ENCODE measurements around the gene STAMBP.
"Not testable (repeated sequence)": the region's sequence is repeated elsewhere in the genome, so short reads cannot be mapped to it uniquely, and the experiment has no call there.

The STAMBP gene

DNA sequence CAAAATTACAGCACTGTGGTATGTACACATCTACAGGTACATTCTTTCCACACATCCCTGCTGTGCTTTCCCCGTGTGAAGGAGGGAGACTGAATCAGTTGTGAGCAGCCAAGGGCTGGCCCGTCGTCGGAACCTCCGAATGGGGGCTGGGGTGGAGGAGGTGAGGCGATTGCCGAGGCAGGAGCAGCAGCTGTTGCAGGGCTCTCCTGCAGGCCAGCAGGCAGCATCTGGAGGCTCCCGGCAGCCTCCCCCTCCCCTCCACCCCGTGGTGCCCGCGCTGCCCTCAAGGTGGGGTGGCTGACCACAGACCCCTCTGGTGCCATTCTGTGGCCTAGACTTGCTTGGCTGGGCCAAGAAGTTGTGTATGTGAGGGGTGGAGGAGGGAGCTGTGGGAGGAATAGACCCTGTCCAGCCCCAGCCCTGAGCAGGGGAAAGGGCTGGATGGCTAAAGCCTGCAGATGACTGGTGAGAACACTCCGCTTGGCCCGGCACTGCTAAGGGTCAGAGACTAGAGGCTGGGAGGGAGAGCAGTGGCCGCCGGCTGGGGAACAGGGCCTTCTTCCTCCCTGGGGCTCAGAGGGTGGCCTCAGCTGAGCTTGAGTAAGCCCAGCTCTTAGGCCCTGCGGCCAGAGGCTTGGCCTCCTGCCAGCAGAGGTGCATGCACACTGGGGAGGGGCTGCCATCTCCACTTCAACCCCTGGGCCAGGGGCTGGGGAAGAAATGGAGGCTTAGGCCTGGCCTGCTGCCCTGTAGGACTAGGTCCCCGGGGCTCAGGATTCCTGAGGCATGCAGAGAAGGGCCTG lies 7.6 kb downstream of the STAMBP start:
- DNase-seq (ENCODE audit: low read depth, low spot score) = no peak

DNA sequence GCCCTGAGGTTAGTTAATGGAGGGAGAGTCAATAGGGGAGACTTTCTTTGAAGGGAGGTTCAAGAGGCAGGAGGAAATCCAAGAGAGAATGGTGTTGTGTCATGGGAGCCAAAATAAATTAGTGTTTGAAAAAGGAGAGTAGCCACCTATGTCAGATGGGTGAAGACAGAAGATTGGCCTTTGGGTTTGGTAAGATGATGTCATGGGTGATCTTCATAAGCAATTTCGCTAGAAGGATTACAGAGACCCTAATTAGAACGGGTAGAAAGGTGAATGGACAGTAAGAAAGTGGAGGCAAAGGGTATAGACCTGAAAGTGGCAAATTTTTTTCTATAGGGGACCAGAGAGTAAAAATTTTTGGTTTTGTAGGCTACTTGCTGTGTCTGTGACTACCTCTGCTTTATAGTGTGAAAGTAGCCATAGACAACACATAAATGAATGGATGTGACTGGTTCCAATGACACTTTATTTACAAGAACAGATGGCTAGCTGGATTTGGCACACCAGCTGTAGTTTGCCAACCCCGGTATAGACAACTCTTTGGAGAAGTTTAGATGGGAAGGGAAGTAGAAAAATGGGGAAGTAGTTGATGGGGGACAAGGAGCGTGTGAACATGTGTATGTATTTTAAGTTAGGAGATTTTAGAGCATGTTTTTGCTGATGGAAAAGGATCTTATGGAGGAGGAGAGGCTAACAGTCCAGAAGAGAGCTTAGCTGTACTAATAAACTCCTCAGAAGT lies 9.3 kb downstream of the STAMBP start:
- no peak for DNase-seq (ENCODE audit: low read depth, low spot score)

DNA sequence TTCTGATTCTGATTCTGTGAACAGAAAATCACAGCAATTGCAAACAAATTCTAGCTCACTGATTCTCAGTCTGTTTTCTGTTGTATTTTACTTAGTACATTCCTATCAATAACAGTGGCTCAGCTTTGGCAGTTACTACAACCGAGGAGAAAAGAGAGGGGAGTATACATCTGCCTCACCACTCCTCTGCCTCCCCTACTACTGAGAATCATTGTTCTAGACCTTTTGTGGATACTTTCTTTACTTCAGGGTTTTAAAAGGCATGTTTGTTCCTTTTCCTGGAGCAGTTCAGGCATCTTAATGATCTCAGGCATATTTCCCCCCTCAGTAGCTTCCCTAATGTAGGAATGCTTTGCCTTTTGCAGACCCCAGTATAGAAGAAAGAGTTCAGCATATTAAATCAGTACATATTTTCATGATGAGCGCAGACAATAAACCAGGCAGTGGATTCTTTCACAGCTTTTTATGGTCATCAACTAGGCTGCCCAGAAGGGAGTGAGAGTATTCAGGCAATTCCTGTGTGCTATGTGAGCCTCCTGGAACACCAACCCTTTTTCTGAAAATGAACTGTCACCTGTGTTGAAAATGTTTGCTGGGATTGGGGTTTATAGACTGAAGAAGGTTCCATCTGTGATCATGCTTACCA lies 10.3 kb downstream of the STAMBP start:
- DNase-seq (ENCODE audit: low read depth, low spot score) = no peak

DNA sequence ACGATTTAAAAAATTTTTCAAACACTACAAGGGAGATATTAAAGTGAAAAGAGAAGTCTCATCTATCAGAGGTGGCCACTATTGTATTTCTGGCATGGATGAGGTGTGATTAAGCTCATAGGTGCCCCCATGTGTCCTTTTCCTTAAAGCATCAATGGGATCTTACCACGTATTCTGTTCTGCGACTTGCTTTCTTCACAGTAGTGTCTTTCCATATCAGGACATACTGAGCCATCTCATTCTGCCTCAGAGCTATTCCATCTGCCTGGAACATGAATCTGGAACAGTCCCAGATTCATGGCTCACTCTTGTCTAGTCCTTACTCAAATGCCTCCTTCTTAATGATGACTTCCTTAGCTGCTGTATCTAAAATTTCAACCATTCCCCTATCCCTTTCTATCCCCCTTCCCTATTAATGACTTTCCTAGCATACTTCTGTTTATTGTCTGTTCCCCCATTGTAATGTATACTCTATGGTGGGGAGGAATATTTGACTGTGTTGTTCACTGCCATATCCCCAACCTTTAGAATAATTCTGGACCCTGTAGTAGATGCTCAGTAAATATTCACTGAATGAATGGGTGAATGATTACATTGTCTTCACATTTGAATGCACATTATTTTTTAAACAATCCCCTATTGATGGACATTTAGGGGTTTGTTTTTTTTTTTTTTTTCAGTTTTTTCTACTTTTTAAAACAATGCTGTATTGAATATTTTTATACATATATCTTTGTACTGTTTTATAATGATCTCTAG lies 11.1 kb downstream of the STAMBP start:
- DNase-seq (ENCODE audit: low read depth, low spot score) = no peak

DNA sequence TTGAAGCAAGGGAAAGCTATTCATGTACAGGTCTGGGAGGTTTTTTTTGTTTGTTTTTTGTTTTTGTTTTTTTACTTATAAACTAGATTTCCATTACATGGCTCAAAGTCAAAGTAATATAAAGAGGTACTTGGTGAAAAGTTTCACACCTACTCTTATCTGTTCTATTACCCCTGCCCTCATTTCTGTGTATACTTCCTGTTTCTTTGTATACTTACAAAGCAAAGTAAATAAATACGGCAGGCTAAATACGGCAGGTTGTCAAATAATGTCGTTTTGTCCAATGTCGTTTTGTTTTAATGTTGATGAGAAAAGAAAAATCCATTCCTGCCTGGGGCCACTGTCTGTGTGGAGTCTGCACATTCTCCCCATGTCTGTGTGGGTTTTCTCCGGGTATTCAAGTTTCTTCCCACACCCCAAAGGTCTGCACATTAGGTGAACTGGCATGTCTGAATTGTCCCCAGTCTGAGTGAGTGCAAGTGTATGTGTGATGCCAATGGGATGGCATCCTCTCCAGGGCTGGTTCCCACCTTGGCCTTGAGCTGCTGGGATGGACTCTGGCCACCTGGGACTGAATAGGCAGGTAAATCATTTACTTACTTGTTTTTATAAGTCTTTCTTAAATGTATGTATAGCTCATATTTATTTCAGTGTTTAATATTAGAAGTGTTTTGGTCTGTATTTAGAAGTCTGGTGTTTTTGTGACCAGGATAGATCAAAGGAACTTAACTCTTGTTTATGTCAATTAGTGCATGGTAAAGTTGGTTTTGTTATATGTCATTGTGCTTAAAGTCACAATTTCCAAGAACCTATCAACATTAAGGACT lies 13.4 kb downstream of the STAMBP start:
- no peak for DNase-seq (ENCODE audit: low read depth, low spot score)

DNA sequence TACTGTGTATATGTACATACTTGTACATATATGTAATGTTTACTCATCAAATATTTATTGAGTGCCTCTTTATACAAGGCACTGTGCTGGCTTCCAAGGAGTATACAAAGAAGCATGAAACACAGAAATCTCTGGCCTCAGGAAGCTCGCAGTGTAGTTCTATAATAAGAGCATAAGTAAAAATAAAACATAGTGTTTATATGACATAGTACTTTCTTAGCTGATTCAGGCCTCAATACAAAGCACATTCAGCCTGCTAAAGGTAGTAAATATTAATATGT lies 13.9 kb downstream of the STAMBP start:
- DNase-seq (ENCODE audit: low read depth, low spot score) = no peak

DNA sequence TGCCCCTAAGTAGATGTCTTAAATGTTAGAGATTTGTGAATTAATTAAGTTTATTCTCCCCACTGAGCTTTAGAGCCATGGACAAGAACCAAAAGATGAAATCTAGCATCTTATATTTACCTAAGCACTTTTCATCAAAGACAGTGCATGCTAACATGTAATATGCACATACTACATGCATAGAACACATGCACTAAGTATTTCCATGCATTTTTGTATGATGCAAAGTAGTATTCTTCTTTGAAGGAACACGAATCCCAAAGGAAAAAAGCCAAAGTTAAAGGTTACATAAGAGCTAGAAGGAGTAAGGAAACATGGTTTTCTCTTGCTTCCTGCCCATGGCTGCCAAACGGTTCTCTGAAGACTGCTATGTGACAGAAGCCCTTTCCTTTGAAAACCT lies 15.3 kb downstream of the STAMBP start:
- DNase-seq (ENCODE audit: low read depth, low spot score) = no peak

DNA sequence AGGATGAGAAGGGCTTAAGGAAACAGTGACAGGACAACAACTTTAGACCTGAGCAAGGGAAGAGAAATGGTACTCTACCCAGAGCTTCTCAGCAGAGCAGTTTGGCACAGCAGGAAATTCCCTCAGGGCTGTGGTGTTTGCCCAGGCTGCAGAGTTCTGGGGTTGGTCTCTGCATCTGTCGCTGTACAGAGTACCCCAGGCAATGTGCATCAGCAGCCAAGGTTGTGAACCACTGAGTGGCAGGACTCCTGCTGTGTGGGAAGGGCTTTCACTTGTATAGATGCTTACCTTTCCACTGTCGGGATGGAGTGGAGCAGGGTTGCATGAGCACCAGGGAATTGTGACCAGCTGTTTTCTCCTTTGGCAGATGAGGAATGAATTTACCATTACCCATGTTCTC lies 21.2 kb downstream of the STAMBP start:
- DNase-seq (ENCODE audit: low read depth, low spot score) = no peak

DNA sequence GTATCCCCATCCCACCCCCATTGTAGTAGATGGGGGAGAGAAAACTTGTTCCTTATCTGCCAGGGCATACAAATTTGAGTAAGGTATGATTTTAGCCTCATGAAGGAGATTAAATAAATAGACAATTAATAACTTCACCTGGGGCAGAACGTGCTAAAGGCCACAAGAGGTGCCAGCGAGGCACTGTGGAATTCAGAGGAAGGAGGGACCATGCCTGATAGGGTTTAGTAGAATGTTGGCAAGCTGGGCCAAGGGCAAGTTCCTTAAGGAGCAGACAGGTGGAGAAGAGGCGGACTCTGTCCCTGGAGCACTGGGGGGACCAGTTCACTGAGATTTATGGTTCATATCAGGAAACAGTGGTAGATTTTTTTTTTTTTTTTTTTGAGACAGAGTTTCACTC lies 22.5 kb downstream of the STAMBP start:
- DNase-seq (ENCODE audit: low read depth, low spot score) = no peak

DNA sequence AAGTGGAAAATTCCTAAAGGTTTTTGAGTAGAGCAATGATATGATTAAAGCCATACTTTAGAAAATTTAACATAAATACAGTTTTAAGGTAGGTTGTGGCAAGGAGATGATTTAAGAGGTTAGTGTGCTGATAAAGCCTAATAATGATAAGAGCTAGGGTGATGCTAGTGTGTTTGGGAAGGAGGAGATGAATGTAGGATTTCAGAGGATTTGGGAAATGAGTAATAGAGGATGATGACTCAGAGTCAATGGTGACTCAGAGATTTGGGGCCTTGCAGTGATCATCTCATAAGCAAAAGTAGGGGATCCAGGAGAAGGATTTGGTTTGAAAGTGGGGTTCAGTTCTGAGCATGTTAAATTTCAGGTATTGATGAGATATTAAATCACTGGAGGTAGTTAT lies 23.3 kb downstream of the STAMBP start:
- no peak for DNase-seq (ENCODE audit: low read depth, low spot score)

DNA sequence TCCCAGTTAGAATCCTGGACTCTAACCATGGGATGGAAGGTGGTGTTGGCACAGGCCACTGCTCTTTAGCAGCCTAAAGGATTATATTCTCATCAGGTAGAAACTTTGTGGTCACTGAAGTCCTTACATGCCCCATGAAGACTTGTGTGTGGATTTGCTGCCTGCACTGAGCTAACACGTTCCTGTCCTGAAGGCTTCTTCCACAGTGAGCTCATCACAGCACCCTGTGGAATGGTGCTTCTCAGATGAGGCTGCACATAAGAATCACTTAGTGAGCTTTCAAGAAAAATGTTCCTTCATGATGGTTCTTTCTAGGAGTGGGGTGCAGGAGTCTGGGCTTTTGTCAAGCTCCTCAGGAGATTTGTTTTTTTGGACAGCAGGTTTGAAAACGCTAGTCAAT lies 26.8 kb downstream of the STAMBP start:
- no peak for DNase-seq (ENCODE audit: low read depth, low spot score)

DNA sequence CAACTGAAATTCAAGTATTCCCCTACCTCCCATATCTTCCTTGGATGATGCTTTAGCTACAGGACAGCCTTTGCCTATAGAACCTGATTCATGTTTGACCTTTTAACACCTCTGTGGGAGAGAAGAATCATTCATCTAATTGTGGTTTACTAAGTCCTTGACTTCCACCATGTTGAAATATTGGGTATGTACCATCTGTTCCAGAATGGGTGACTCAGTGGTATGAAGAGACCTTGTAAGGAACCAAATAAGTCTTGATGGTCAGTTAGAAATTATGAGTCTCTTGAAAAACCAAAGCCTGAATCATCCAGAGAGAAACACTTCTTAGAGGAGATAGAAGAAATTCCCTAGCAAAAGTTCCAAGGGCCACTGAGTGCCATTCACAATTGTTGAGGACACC lies 27.5 kb downstream of the STAMBP start:
- DNase-seq (ENCODE audit: low read depth, low spot score) = no peak

DNA sequence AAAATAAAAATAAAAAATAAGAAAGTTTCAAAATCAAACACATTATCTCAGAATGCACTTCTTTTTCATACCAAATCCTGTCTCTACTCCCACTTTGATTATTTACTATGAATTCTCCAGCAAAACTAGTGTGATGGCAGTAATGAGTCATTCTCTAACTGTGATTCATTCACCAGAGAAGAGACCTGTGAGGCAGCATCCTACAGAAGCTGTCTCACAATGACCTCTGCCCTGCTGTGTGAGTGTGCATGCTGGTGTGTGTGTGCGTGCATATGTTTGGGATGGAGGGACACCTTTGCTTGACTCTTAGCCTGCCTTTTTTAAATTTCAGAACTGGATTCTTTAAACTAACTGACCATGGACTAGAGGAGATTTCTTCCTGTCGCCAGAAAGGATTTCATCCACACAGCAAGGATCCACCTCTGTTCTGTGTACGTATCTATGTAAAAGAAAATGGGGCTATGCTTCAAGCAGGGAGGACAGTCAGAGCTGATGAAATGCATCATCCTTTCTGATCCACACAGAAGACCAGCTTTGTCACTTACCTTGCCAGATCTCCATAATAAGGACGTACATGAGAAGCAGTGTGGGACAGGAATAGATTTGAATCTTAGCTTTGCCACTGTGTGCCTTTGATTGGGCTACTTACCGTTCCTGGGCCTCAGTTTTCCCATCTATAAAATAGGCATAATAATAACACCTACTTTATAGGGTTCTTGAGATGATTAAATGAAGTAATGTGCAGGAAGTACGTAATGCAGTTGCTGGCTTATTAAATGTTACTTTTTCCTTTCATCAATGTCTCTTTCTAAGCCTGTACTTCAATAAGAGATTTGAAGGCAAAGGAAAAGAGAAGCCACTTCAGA lies 31.2 kb downstream of the STAMBP start:
- peak; percentile 27 for DNase-seq (ENCODE audit: low read depth, low spot score)

DNA sequence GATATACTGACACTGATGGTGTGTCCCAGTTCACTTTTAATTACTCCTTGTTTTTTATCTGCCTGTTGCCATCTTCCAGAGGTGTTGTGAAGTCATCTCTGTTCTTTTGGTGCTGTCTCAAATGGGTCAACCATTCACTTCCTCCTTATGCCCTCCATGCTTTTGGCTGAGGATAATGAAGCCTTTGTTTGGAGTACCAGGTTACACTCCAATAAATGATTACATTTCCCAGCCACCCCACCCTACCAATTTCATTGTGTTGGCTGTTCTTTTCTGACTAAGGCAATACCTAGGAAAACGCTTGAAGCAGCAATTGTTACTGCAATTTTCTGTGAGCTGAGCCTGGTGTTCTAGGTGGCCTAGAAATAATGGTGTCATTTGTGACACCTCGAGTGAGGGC lies 34.2 kb downstream of the STAMBP start:
- no peak for DNase-seq (ENCODE audit: low read depth, low spot score)

DNA sequence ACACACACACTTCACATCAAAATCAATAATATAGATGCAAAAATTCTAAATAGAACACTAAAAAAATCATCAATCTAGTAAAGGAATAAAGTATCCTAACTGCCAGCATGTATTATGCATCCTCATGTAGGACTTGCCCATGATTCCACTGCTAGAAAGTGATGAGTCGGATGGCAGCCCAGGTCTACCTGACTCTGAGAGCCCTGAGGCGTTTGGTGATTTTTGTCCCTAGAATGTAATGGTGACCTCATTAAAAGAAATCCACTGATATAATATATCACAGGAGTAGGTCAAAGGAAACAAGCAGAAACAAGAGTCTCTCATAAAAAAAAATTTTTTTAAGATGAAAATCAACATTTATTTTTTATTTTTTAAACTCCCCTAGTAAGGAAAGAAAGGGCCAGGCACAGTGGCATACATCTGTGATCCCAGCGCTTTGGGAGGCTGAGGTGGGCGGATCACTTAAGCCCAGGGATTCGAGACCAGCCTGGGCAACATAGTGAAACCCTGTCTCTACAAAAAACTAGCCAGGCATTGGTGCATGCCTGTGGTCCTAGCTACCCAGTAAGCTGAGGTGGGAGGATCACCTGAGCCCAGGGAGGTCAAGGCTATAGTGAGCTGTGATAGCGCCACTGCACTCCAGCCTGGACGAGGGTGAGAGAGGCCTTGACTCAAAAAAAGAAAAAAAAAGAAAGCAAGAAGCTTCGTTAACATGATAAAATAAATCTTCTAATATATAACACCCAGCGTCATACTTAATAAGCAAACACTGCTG lies 39.6 kb downstream of the STAMBP start:
- no peak for DNase-seq (ENCODE audit: low read depth, low spot score)

DNA sequence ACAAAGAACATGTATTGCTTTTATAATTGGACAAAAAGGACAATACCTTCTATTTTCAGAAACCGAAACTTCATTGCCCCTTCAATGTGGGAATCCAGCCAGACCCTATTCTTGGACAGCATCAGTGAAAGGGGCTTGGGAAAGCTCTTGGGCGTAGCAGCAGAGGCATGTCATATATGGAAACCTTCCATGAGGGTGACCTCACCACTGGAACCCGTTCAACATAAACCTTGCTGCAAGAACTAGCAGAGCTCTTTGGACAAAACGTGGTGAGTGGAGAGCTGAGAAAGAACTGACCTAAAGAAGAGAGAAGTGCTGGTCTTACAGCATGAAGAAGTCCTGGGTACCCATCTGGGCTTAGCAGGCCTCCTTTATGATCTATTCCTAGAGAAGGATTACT lies 41.3 kb downstream of the STAMBP start:
- peak; percentile 61 for DNase-seq (ENCODE audit: low read depth, low spot score)

DNA sequence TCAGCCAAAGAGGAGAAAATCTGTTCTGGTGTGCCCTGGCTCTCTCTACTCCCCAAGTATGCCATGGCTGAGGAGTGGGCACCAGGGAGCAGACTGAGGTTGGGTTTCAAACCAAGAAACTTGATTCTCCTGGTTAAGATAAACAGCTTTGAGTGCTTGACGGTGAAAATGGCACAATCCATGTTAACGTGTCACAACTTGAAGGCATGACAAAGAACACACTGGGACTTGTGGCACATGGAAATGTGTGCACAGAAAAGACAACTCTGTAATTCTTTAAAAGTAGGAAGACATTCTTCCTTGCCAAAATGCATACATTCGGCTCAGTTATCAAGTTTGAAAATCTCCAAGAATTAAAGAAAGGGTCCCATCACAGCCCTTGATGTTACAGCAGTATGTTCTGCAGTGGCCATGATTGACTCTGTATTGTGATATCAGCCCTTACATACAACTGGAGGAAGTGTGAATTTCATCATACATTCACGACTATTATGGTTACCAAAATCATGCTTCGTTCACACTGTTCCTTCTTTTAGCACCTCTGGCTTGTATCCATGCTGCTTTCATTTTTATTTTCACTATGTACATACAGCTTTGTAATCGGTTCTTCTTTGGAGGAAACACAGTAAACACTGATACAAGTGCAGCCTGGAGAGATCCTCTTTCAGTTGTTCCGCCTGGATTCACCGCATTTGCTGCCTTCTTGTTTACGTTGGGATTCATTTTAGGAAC lies 48.5 kb downstream of the STAMBP start:
- DNase-seq (ENCODE audit: low read depth, low spot score) = no peak

DNA sequence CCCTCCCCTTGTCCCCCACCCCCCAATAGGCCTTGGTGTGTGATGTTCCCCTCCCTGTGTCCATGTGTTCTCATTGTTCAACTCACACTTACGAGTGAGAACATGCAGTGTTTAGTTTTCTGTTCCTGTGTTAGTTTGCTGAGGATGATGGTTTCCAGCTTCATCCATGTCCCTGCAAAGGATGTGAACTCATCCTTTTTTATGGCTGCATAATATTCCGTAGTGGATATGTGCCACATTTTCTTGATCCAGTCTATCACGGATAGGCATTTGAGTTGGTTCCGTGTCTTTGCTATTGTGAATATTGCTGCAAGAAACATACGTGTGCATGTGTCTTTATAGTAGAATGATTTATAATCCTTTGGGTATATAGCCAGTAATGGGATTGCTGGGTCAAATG lies 49.2 kb downstream of the STAMBP start:
- not testable (repeated sequence) for DNase-seq (ENCODE audit: low read depth, low spot score)

DNA sequence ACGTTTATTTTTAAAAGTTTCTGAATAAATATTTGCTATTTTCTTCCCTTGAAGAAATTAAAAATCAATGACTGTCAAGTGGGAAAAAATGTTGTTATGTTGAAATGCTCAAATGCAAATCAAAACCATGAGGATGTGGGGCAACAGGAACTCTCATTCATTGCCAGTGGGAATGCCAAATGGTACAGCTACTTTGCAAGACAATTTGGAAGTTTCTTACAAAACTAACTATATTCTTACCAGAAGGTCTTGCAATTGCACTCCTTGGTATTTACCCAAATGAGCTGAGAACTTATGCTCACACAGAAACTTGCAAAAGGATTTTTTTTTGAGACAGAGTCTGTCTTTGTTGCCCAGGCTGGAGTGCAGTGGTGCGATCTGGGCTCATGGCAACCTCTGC lies 56.6 kb downstream of the STAMBP start:
- DNase-seq (ENCODE audit: low read depth, low spot score) = no peak

Data from brain pericyte (primary cell).